ENCODE measurements around the gene TRIM40. TPM values are rescaled to one million over a fixed set of nuclear protein-coding genes. Genes with fewer than 3 reads are reported as not detected.

The TRIM40 gene
- total RNA-seq, 3 donors from 2014 or later (not counting 1 experiment from before 2014, with no cell fraction given), result 0.26 to 0.30 TPM; not detected in 1

GRCh38 chr6:30160008-30160784 lies 24.3 kb downstream of the TRIM40 start:
- Histone ChIP-seq H3K36me3 (ENCODE audit: control insufficient read depth, insufficient read depth, low read length) (no peaks in the 10 kb centered on the region), H3K4me3 (ENCODE audit: low read length) (no peak overlapping the region), H3K9me3 (ENCODE audit: control insufficient read depth, insufficient read depth, low read length) (no peaks in the 10 kb centered on the region), H3K4me1 (ENCODE audit: control insufficient read depth, insufficient read depth, low read length) (no peaks in the 10 kb centered on the region), H3K27me3 (ENCODE audit: control insufficient read depth, insufficient read depth, low read length) (peaks cover 5% of the 10 kb centered on the region), H3K27ac (ENCODE audit: low read length) (no peak overlapping the region)
- H3K27ac Mint-ChIP-seq, result no peak overlapping the region
- no peaks in the 10 kb centered on the region for H3K36me3 Mint-ChIP-seq
- H3K4me1 Mint-ChIP-seq, result no peaks in the 10 kb centered on the region
- peaks cover 16 to 36% of the 10 kb centered on the region in 2 donors for H3K27me3 Mint-ChIP-seq (ENCODE audit: low read depth in 2 of 2)
- no peak overlapping the region for H3K4me3 Mint-ChIP-seq
- no peak for TF ChIP-seq CTCF (IDR thresholded peaks at IDR 0.05)
- WGBS (ENCODE audit: insufficient coverage), result 92% methylated on average over 17 of the region's 17 CpGs
- ATAC-seq, result no peak
- intact Hi-C loops (cut with micrococcal nuclease), result no loop called here
- H3K9me3 Mint-ChIP-seq, result no peaks in the 10 kb centered on the region
- DNase-seq, result no peak

- H3K4me3 ChIP-seq (ENCODE audit: low read length), result no peak within 1 kb of the TSS
- Mint-ChIP-seq H3K36me3 (no peaks in the 10 kb centered on the region), H3K4me3 (no peak within 1 kb of the TSS), H3K9me3 (no peaks in the 10 kb centered on the region), H3K27ac (no peak within 1 kb of the TSS), H3K27me3 (ENCODE audit: low read depth in 2 of 2) (peaks cover 10 to 32% of the 10 kb centered on the region in 2 donors), H3K4me1 (no peaks in the 10 kb centered on the region)
- DNase-seq (no peak), ATAC-seq (no peak)
- no peaks in the 10 kb centered on the region for H3K4me1 ChIP-seq (ENCODE audit: control insufficient read depth, insufficient read depth, low read length)
- intact Hi-C loops (cut with micrococcal nuclease), result no loop called here
- no peaks in the 10 kb centered on the region for H3K9me3 ChIP-seq (ENCODE audit: control insufficient read depth, insufficient read depth, low read length)
- no peak for TF ChIP-seq CTCF (IDR thresholded peaks at IDR 0.05)
- peaks cover 2% of the 10 kb centered on the region for H3K27me3 ChIP-seq (ENCODE audit: control insufficient read depth, insufficient read depth, low read length)
- H3K36me3 ChIP-seq (ENCODE audit: control insufficient read depth, insufficient read depth, low read length), result no peaks in the 10 kb centered on the region
- WGBS (ENCODE audit: insufficient coverage), result 88% methylated on average over 3 of the region's 4 CpGs
- H3K27ac ChIP-seq (ENCODE audit: low read length), result no peak within 1 kb of the TSS
These were observed 25.0 kb downstream of the TRIM40 start, which contains the start of gene TRIM10 for GRCh38 chr6:30160785-30161531. Gene TRIM10, minus strand, starts transcription at chr6:30161211. Its CDS starts 353 bp downstream, at chr6:30160858.

- no peak overlapping the region for H3K4me3 Mint-ChIP-seq
- Histone ChIP-seq H3K36me3 (ENCODE audit: control insufficient read depth, insufficient read depth, low read length) (no peaks in the 10 kb centered on the region), H3K27ac (ENCODE audit: low read length) (no peak overlapping the region), H3K4me3 (ENCODE audit: low read length) (no peak overlapping the region), H3K27me3 (ENCODE audit: control insufficient read depth, insufficient read depth, low read length) (peaks cover 2% of the 10 kb centered on the region), H3K9me3 (ENCODE audit: control insufficient read depth, insufficient read depth, low read length) (no peaks in the 10 kb centered on the region), H3K4me1 (ENCODE audit: control insufficient read depth, insufficient read depth, low read length) (no peaks in the 10 kb centered on the region)
- H3K36me3 Mint-ChIP-seq, result no peaks in the 10 kb centered on the region
- WGBS (ENCODE audit: insufficient coverage), result 85% methylated on average over 8 of the region's 12 CpGs
- DNase-seq (no peak), ATAC-seq (no peak)
- H3K27ac Mint-ChIP-seq, result no peak overlapping the region
- intact Hi-C loops (cut with micrococcal nuclease), result no loop called here
- H3K9me3 Mint-ChIP-seq, result no peaks in the 10 kb centered on the region
- peaks cover 10 to 37% of the 10 kb centered on the region in 2 donors for H3K27me3 Mint-ChIP-seq (ENCODE audit: low read depth in 2 of 2)
- no peak for TF ChIP-seq CTCF (IDR thresholded peaks at IDR 0.05)
- H3K4me1 Mint-ChIP-seq, result no peaks in the 10 kb centered on the region
These were observed 26.5 kb downstream of the TRIM40 start for GRCh38 chr6:30162265-30163089.

All from natural killer cell (primary cell).